Activated T-cell treated with anti-CD3 and anti-CD28 coated beads, Interleukin-2, amount 50 U/mL, for 4 hours (primary cell): Measurements from ENCODE around the gene YWHAB. TPM values are rescaled to one million over a fixed set of nuclear protein-coding genes. Genes with fewer than 3 reads are reported as not detected.

ENCODE experiments used
- ATAC-seq, 2 donors: fragments of 200-7000 bp; cut with Tn5 transposase; one replicate each; pipeline ENCODE4 v1.10.0; 2021
- DNase-seq: peaks from one replicate; pipeline ENCODE4 v3.0.0-alpha.2; 2020
- H3K27me3 Mint-ChIP-seq: one replicate; pipeline ENCODE4 v1.8.0; 2021; ENCODE audit warnings: low read depth, mixed read lengths
- H3K36me3 Mint-ChIP-seq: one replicate; pipeline ENCODE4 v1.8.0; 2022; ENCODE audit warnings: mixed read lengths; ENCODE audit not compliant: insufficient read depth
- H3K4me1 Mint-ChIP-seq: one replicate; pipeline ENCODE4 v1.8.0; 2021; ENCODE audit warnings: low read depth, mixed read lengths
- H3K4me3 Mint-ChIP-seq: one replicate; pipeline ENCODE4 v1.8.0; 2021; ENCODE audit warnings: mild to moderate bottlenecking, moderate library complexity, mixed read lengths
- H3K9me3 Mint-ChIP-seq: one replicate; pipeline ENCODE4 v1.8.0; 2021; ENCODE audit warnings: mixed read lengths
- total RNA-seq, 3 donors: library from RNA; stranded (reverse); gene quantifications; one replicate each; pipeline ENCODE4 v1.2.1, GENCODE V29; 2021

Gene YWHAB
- total RNA-seq = 100 to 1,000 TPM; 278 to 293 (median 280) TPM

DNA sequence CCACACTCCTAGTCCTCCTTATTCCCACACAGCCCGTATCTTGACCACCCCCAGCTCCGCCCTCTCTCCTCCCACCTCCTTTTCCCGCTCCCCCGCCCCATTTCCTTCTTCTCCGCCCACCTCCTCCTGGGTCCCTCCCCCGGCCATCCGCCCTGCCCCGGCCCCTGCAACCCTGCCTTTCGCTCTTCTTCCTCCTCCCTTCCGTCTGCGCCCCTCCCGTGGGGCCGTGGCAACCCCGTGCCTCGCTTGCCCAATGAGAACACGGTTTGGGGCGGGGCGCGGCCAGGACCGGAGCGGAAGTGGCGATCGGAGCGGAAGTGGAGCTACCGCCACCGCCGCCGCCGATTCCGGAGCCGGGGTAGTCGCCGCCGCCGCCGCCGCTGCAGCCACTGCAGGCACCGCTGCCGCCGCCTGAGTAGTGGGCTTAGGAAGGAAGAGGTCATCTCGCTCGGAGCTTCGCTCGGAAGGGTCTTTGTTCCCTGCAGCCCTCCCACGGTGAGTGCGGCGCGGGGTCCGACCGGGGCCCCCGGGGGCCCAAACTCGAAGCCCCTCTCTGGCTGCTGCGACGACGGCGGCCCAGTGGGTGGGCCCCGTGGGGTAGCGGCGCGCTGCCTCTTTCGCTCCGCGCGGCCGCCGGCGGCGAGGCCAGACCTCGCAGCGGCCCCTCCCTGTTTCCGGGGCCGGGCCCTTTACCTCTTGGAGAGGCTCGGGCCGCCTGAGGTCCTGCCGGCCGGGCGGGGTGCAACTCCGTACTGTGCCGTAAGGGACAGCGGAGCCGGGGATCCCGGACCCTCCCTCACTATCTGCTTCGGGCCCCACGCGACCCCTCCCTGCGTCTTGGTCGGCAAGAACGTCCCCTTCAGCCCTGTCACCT, at the start of gene YWHAB:
Gene YWHAB (plus strand): TSS at position 314 of the 874 bp plus-strand sequence. CDS start 15,829 bp downstream, outside the sequence.
- no peaks in the 10 kb centered on the region for H3K9me3 Mint-ChIP-seq
- ATAC-seq (peak; percentile 98), DNase-seq (peak; percentile 96)
- peaks cover 12% of the 10 kb centered on the region for H3K36me3 Mint-ChIP-seq
- no peaks in the 10 kb centered on the region for H3K27me3 Mint-ChIP-seq
- H3K4me1 Mint-ChIP-seq = peaks cover 55% of the 10 kb centered on the region
- peak within 1 kb of the TSS; percentile 98 for H3K4me3 Mint-ChIP-seq

DNA sequence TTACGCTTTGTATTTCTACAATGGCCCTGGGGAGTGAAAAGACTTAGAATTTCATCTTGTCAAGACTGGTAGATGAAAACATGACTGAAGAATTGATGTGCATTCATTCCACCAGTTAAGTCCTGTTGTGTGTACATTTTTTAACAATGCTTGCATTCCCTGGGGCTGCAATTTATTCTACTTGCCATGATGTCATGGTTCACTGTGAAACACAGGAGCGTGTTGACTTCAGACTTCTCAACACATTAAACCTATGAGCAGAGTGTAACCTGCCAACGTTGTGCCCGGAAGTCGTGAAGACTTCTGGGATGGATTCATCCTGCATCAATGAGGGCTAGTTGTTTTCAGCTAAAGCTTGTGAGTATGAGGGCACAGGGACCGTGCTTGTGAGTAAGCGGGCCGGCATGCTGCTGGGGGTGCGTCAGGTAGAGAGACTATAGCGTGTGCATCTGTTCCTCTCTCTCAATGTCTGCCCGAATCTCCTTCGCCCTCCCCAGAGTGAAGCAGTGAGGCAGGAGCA, 48.8 kb upstream of the YWHAB start:
- ATAC-seq = no peak
- peaks cover 5% of the 10 kb centered on the region for H3K9me3 Mint-ChIP-seq
- H3K27me3 Mint-ChIP-seq = peaks cover 18% of the 10 kb centered on the region
- no peaks in the 10 kb centered on the region for H3K4me1 Mint-ChIP-seq
- no peak overlapping the region for H3K4me3 Mint-ChIP-seq
- no peak for DNase-seq
- H3K36me3 Mint-ChIP-seq = peaks cover 4% of the 10 kb centered on the region

DNA sequence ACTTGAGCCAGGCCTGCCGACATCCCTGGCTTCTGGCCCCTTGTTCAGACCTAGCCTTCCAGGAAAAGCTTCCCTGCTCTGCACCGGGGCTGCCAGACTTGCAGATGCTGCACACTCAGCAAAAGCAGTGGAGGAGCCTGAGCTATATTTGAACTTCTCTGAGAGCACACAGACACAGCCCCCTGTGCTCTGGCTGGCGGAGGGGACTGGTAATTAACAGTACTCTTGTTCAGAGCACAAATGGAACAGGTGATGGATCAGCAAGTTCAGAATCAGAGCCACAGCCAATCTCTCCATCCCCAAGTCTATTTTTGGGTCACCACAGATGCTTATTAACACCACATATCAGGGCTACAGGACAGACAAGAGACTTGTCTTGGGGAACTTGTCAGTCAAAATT, 47.6 kb upstream of the YWHAB start:
- Mint-ChIP-seq H3K4me1 (no peaks in the 10 kb centered on the region), H3K9me3 (peaks cover 5% of the 10 kb centered on the region)
- no peak for ATAC-seq

DNA sequence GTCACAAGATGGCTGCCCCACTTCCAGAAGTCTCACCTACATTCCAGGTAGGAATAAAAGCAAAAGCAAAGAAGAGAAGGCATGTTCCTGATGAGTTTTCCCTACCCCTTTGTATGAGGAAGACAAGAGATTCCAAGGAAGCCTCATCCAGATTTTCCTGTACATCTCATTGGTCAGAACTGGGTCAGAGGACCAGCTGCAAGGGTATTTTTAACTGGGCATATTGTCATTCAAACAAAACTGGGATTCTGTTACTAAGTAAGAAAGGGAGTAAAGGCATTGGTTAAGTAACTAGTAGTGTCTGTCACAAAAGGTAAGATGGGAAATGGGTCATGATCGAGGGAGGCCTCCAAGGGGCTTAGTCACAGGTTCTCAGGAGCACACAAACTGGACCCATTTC, 47.0 kb upstream of the YWHAB start:
- Mint-ChIP-seq H3K9me3 (peaks cover 5% of the 10 kb centered on the region), H3K4me3 (no peak overlapping the region), H3K27me3 (peaks cover 27% of the 10 kb centered on the region), H3K36me3 (peaks cover 4% of the 10 kb centered on the region), H3K4me1 (no peaks in the 10 kb centered on the region)
- no peak for DNase-seq
- ATAC-seq = no peak

More for the DNA sequence above, 47.6 kb upstream of the YWHAB start:
- Mint-ChIP-seq H3K36me3 (peaks cover 4% of the 10 kb centered on the region), H3K27me3 (peaks cover 23% of the 10 kb centered on the region), H3K4me3 (no peak overlapping the region)
- no peak for DNase-seq

DNA sequence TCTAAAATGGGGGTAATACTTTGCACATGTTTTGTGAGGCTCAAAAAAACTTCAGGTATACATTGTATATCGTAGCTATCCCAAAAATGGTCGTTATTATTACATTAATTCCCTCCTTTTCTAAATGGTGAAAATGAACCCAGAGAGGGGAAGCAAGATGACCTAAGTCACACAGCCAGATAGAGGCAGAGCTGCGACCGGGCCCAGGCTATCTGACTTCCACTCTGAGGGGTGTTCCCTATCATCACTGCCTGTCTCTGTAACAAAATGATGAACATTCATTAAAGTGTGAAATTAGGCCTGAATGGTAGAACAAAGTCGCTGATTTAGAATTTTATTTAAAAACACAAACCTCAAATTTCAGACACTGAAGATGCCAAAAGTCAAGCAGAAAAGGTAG, 46.0 kb upstream of the YWHAB start:
- peaks cover 33% of the 10 kb centered on the region for H3K27me3 Mint-ChIP-seq
- H3K4me3 Mint-ChIP-seq = no peak overlapping the region
- no peak for DNase-seq
- no peaks in the 10 kb centered on the region for H3K4me1 Mint-ChIP-seq
- no peak for ATAC-seq
- H3K9me3 Mint-ChIP-seq = peaks cover 5% of the 10 kb centered on the region
- peaks cover 4% of the 10 kb centered on the region for H3K36me3 Mint-ChIP-seq

DNA sequence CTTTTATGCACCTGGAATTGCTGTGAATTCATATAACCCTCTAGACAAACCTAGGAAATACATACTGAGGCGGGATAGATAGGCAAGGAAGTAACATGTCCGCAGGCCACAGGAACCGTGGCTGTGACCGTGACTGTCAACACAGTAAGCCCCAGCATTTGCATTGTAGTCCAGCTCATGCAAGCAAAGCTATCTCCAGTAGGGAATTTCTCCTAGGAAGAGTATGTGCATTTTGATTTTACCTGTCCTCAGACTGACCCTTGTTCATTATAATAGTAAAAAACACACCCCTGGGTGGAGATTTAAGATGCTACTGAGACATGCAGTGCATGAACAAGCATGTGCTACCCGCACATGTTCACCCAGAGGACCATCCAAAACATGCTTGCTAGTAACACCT, 44.7 kb upstream of the YWHAB start:
- Mint-ChIP-seq H3K4me1 (no peaks in the 10 kb centered on the region), H3K9me3 (peaks cover 5% of the 10 kb centered on the region), H3K27me3 (peaks cover 38% of the 10 kb centered on the region), H3K4me3 (no peak overlapping the region), H3K36me3 (peaks cover 4% of the 10 kb centered on the region)
- DNase-seq (no peak), ATAC-seq (no peak)

DNA sequence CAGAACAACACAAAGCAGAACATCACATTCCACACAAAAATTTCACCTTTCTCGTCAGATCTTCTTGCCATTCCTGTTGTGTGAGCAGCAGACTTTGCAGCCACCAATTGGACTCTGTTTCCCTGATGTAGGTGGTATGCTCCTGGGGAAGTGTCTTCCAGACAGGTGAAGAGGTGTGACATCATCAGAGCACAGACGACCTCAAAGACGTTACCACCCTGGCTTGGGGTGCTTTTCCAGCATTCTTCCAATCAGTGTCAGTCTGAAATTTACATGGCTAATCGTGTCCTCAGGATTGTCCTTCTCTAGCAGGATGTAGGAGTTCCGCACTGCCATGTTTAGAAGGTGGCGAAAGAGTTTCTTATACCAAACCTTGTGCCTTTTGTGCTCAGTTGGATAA, 43.5 kb upstream of the YWHAB start:
- no peak for DNase-seq
- Mint-ChIP-seq H3K4me1 (no peaks in the 10 kb centered on the region), H3K27me3 (peaks cover 38% of the 10 kb centered on the region), H3K4me3 (no peak overlapping the region), H3K9me3 (peaks cover 5% of the 10 kb centered on the region), H3K36me3 (peaks cover 4% of the 10 kb centered on the region)
- ATAC-seq = no peak

DNA sequence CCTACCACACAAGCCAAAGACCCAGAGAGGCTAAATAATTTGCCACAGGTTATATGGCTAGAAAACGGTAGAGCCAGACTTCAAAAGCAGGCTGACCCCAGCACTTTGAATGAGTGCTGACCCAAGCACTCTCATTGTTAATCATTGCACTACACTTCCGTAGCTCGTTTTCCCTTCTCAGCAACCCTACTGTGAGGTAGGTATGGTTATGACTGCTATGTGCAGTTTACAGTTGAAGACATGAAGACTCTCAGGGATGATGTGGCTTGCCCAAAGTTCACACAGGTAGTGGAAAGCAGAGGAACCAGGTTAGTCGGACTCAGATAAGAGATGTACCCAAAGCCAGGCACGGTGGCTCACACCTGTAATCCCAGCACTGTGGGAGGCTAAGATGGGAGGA, 41.6 kb upstream of the YWHAB start:
- DNase-seq (no peak), ATAC-seq (no peak)
- Mint-ChIP-seq H3K4me3 (no peak overlapping the region), H3K9me3 (peaks cover 5% of the 10 kb centered on the region), H3K36me3 (peaks cover 4% of the 10 kb centered on the region), H3K4me1 (no peaks in the 10 kb centered on the region), H3K27me3 (peaks cover 38% of the 10 kb centered on the region)

DNA sequence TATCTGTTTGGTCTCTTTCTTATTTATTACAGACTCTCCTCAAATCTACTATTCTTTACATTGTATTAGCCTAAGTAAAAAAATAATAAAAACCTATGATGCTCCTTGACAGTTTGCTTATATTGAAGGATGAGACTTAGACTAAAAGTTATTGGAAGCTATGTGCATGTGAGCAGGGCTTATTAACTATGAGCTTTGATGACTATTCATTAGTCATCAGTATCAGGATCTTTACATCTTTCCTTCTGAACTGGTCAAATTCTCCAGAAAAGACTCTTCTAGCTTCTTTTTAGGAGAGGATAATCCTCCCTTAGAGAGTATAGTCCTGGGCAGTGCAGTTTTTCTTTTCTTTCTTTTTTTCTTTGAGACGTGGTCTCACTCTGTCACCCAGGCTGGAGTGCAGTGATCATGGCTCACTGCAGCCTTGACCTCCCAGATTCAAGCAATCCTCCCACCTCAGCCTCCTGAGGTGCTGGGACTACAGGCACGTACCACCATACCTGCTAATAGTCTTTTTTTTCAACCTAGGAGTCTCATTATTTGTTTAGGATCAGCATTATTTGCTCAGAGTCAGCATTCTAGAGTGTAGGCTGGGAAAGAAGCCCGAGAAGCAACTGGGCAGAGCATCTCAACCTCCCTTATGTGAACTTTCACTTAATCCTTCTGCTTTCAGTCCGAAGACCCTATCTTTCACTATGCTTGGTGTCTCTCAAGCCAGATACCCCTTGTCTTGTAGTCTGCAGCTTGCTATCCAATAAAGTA, 37.1 kb upstream of the YWHAB start:
- ATAC-seq (no peak), DNase-seq (no peak)
- Mint-ChIP-seq H3K4me3 (no peak overlapping the region), H3K27me3 (peaks cover 17% of the 10 kb centered on the region), H3K36me3 (no peaks in the 10 kb centered on the region), H3K4me1 (no peaks in the 10 kb centered on the region), H3K9me3 (no peaks in the 10 kb centered on the region)

DNA sequence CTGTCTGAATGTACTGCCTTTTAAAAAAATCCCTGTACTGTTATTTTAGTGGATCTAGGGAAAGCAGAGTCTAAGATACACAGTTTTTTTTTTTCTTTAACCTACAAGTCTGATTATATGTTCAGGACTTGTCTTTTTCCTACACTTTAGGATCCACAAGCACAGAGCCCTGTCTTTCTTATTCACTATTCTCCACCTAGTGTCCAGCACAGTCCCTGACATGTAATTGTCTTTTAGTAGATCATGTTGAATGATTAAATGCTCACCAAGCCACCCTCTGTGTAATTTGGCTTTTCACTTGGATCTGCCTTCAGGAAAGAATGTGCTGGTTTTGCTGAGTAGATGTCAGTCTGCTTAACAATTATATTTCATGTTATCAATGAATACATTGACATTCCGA, 35.8 kb upstream of the YWHAB start:
- Mint-ChIP-seq H3K27me3 (peaks cover 11% of the 10 kb centered on the region), H3K4me3 (no peak overlapping the region), H3K9me3 (no peaks in the 10 kb centered on the region), H3K4me1 (no peaks in the 10 kb centered on the region), H3K36me3 (no peaks in the 10 kb centered on the region)
- ATAC-seq = no peak
- no peak for DNase-seq

DNA sequence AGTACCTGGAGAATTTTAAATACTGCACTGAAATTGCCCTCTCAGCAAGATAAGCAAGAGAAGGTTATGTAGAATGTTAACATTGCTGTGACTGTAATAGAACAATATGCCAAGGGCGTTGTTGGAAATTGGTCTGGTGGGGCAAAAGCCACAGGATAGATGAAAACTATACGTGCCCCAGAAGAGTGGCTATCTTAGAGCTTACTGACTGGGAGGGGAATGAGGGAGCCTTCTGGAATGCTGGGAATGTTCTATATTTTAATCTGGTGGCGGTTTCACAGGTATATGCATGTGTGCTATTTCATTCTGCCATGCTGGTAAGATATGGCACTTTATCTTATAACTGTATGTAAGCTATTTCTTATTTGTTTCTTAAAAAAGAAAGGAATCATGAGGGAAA, 35.2 kb upstream of the YWHAB start:
- Mint-ChIP-seq H3K9me3 (no peaks in the 10 kb centered on the region), H3K4me1 (no peaks in the 10 kb centered on the region), H3K36me3 (no peaks in the 10 kb centered on the region), H3K27me3 (peaks cover 7% of the 10 kb centered on the region), H3K4me3 (no peak overlapping the region)
- no peak for DNase-seq
- no peak for ATAC-seq

DNA sequence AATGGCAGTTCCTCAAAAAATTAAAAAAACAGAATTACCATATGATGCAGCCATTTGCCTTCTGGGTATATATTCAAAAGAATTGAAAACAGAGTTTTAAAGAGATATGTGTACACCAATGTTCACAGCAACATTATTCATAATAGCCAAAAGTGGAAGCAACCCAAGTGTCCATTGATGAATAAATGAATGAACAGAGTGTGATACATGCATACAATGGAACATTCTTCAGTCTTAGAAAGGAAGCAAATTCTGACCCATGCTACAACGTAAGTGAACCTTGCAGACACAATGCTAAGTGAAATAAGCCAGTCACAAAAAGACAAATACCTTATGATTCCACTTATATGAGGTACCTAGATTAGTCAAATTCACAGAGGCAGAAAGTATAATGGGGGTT, 34.7 kb upstream of the YWHAB start:
- Mint-ChIP-seq H3K4me3 (no peak overlapping the region), H3K36me3 (no peaks in the 10 kb centered on the region), H3K4me1 (no peaks in the 10 kb centered on the region), H3K27me3 (peaks cover 7% of the 10 kb centered on the region), H3K9me3 (no peaks in the 10 kb centered on the region)
- ATAC-seq (no peak), DNase-seq (no peak)

DNA sequence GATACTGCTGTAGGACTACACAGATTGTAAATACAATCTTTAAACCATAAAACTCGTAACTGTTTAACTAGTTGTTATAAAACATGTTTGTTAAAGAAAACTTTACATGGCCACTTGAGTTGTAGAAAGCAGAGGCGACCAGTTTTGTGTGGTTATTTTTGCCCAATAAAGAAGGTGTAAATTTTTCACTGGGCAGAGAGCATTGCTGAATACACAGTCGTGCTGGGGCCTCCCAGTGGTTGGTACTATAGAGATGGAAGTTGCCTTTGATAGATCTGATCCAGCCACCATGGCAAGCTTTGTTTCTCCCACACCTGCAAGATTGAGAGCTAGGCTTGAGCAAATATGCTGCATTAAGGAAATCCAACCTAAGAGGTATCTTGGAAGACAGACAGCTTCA, 34.0 kb upstream of the YWHAB start:
- Mint-ChIP-seq H3K4me1 (no peaks in the 10 kb centered on the region), H3K36me3 (no peaks in the 10 kb centered on the region), H3K27me3 (peaks cover 7% of the 10 kb centered on the region), H3K4me3 (no peak overlapping the region), H3K9me3 (no peaks in the 10 kb centered on the region)
- no peak for ATAC-seq
- DNase-seq = no peak

DNA sequence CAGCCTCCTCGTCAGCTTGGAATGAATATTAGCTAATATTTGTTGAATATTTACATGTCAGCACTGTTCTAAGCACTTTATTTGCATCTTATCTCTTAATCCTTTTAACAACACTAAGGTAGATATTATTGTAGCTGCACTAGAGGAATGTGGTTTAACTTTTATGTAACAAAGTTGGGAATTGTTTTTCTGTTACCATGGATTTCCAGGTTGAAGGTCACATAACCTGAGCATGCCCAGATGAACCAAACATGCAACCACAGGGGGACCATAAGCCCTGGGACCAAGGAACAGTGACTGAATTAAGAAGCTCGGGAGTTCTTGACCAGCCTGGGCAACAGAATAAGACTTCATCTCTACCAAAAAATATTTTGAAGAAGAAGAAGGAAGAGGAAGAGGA, 29.1 kb upstream of the YWHAB start:
- Mint-ChIP-seq H3K4me3 (no peak overlapping the region), H3K9me3 (no peaks in the 10 kb centered on the region), H3K4me1 (no peaks in the 10 kb centered on the region), H3K27me3 (no peaks in the 10 kb centered on the region), H3K36me3 (no peaks in the 10 kb centered on the region)
- DNase-seq (no peak), ATAC-seq (no peak)
